Measurements from ENCODE around the gene CDH13.

DNA sequence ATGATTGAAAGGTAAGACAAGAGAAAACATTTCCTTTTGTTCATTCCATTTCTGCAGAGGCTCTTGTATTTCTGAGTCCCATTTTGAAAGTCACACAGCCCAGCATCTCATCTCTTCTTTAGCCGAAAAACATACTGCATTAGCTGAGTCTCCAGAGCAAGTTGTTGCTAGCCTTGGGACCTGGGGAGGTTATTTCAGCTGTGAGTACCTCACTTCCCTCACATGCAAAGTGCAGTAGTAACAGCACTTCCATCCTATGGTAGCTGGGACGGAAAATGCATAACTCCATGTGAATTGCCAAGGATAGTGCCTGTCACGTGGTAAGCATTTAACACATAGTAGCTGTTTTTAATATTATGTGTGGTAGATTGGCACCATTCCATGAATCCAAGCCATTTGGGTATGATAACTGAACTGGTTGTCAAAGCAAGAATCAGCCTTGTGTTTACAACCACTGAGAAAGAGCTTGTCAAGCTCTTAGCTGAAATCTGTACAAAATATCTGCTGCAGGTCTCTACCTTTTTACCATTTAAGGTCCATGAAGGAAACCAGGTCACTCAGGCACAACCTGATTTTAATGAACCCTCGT, 345.7 kb downstream of the CDH13 start:
- TF ChIP-seq CTCF (conservative IDR thresholded peaks at IDR 0.05) (no peak), ZFX (IDR thresholded peaks at IDR 0.05) (no peak)
